ENCODE results near the gene LSP1.

The LSP1 gene

GRCh38 chr11:1851468-1852180 is 1.3 kb upstream of the LSP1 start:
- DNase-seq: no peak

- no peak for DNase-seq
These were observed 510 bp upstream of the LSP1 start for GRCh38 chr11:1852271-1852876.

- no peak for DNase-seq
These were observed 670 bp downstream of the LSP1 start for GRCh38 chr11:1853376-1854131.

- no peak for DNase-seq
These were observed 1.5 kb downstream of the LSP1 start for GRCh38 chr11:1854132-1854948.

- DNase-seq: no peak
These were observed 2.3 kb downstream of the LSP1 start for GRCh38 chr11:1854949-1855885.

- DNase-seq: no peak
These were observed 3.0 kb downstream of the LSP1 start for GRCh38 chr11:1855886-1856265.

- DNase-seq: no peak
These were observed 3.6 kb downstream of the LSP1 start for GRCh38 chr11:1856306-1857005.

- DNase-seq: no peak
These were observed 4.2 kb downstream of the LSP1 start for GRCh38 chr11:1857064-1857463.

- DNase-seq: no peak
These were observed 5.3 kb downstream of the LSP1 start for GRCh38 chr11:1858154-1858553.

GRCh38 chr11:1858576-1858975 is 5.7 kb downstream of the LSP1 start:
- DNase-seq: no peak

GRCh38 chr11:1859004-1859403 is 6.1 kb downstream of the LSP1 start:
- DNase-seq: no peak

- DNase-seq: no peak
These were observed 7.2 kb downstream of the LSP1 start for GRCh38 chr11:1860108-1860507.

- DNase-seq: no peak
These were observed 8.8 kb downstream of the LSP1 start for GRCh38 chr11:1861435-1862411.

- DNase-seq: no peak
These were observed 9.9 kb downstream of the LSP1 start for GRCh38 chr11:1862588-1863351.

GRCh38 chr11:1863352-1864216 is 10.7 kb downstream of the LSP1 start:
- no peak for DNase-seq

- no peak for DNase-seq
These were observed 11.3 kb downstream of the LSP1 start for GRCh38 chr11:1864231-1864630.

- no peak for DNase-seq
These were observed 12.2 kb downstream of the LSP1 start for GRCh38 chr11:1864831-1865665.
